ENCODE data around the gene TENT4A.

DNA sequence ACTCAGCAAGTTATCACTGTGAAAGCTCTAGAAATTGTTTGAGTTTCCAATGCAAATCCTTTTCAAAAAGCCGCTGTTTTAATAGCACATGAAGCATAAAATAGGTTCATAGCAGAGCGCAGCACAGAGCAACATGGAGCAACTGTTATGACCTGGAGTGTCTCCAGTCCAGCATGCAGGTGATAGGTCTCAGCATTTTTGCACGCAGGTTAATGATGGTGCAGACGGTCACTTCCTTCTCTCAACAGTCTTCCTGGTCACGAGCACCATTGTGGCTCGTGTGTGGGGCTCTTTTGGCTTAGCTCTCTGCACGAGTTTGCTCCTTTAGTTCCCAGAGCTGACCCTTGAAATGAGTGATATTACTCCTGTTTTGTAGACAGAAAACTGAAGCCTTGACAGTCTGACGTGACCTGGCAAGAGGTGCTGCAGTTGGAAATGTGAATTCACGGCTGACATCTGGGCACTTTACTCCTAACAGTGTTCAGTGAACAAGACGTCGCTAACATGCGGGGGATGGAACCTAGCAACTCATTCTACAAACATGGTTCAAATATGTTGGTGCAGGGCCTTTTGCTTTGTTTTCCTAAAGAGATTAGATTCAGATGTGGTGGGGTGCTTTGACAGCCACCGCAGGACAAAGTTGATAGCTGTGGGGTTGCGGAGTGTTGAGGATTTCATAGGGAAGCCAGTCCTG lies 10.0 kb downstream of the TENT4A start:
- TF ChIP-seq, protein P1, sequence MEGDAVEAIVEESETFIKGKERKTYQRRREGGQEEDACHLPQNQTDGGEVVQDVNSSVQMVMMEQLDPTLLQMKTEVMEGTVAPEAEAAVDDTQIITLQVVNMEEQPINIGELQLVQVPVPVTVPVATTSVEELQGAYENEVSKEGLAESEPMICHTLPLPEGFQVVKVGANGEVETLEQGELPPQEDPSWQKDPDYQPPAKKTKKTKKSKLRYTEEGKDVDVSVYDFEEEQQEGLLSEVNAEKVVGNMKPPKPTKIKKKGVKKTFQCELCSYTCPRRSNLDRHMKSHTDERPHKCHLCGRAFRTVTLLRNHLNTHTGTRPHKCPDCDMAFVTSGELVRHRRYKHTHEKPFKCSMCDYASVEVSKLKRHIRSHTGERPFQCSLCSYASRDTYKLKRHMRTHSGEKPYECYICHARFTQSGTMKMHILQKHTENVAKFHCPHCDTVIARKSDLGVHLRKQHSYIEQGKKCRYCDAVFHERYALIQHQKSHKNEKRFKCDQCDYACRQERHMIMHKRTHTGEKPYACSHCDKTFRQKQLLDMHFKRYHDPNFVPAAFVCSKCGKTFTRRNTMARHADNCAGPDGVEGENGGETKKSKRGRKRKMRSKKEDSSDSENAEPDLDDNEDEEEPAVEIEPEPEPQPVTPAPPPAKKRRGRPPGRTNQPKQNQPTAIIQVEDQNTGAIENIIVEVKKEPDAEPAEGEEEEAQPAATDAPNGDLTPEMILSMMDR (conservative IDR thresholded peaks at IDR 0.05; ENCODE audit: low read depth, low read length) = no peak
- no peak for TF ChIP-seq EZH2 (IDR thresholded peaks at IDR 0.05; ENCODE audit: borderline replicate concordance, low read depth, low read length, poor library complexity, severe bottlenecking)
